Smooth muscle cell of bladder (primary cell): Measurements from ENCODE around the gene KCNJ13. TPM values are rescaled to one million over a fixed set of nuclear protein-coding genes. Genes with fewer than 3 reads are reported as not detected.

Source experiments
- total RNA-seq: library from RNA; depleted of rRNA; stranded (reverse); fragments of >200 nt; gene quantifications from 2 replicates; pipeline ENCODE4 v1.2.3, GENCODE V29; 2014

Gene KCNJ13
- total RNA-seq, result not detected in 2 replicates

DNA sequence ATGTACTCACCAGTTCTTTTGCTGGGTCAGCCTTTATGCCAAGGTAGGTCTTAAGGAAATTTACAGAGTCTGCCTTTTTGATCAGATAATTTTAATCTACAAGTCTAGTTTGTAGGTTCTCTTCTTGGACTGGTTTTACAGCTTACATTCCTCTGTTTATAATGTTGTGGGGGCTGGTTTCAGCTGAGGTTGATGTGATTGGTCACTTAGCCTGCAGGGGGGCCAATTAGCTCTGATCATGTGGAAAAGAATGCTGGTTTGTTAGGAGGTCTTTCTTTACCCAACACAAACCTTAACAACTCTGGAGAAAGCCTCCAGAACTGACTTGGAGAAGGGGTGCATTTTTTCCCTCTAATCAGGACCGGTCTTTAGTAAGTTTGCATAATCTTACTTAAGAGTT, at the start of gene KCNJ13:
Gene KCNJ13 (minus strand): TSS at position 131 of the 400 bp plus-strand sequence. CDS start 5,203 bp downstream, outside the sequence.

Other genes starting within 250 kb of the KCNJ13 start
- gene CHRNG, start 236.9 kb downstream of the KCNJ13 start, total RNA-seq, result not detected in 2 replicates
- gene TIGD1, start 226.0 kb downstream of the KCNJ13 start, total RNA-seq, result 1.1 and 1.8 TPM in 2 replicates
- gene EIF4E2, start 225.9 kb downstream of the KCNJ13 start, total RNA-seq, result 101 and 137 TPM in 2 replicates
- not detected in 2 replicates for gene EFHD1, start 143.0 kb downstream of the KCNJ13 start, total RNA-seq
- 43.9 and 55.8 TPM in 2 replicates for gene GIGYF2, start 79.2 kb downstream of the KCNJ13 start, total RNA-seq
- 0.57 and 0.92 TPM in 2 replicates for gene SNORC, start 93.7 kb upstream of the KCNJ13 start, total RNA-seq
- 0.74 and 1.1 TPM in 2 replicates for gene NGEF, start 236.7 kb upstream of the KCNJ13 start, total RNA-seq